K562 (cell line): ENCODE results near the gene NIPA2. TPM values are rescaled to one million over a fixed set of nuclear protein-coding genes. Genes with fewer than 3 reads are reported as not detected.

ENCODE experiments used
- CBX3 ChIP-seq, 2 experiments: IDR thresholded peaks; 1 replicate in 1 of 2; 2 replicates in 1 of 2; pipeline ENCODE4 v1.6.1; 2012; ENCODE audit warnings: inconsistent platforms in 2 of 2, low read length in 2 of 2, borderline replicate concordance in 1 of 2, control low read depth in 1 of 2
- KAT7 ChIP-seq: sonication (generic); formaldehyde crosslinking; IDR thresholded peaks from 2 replicates; pipeline ENCODE4 v1.8.0; 2022; ENCODE audit warnings: missing genetic modification reagents, mild to moderate bottlenecking, borderline replicate concordance
- KLF10 ChIP-seq: fragments of 250-450 bp; sonication (Bioruptor Pico); IDR thresholded peaks from 2 replicates; pipeline ENCODE4 v1.6.1; 2021; ENCODE audit warnings: matching md5 sums
- MAZ ChIP-seq, 2 experiments: fragments of 450-650 bp in 1 of 2; sonication (generic) in 1 of 2; formaldehyde crosslinking; IDR thresholded peaks in 1 of 2; conservative IDR thresholded peaks in 1 of 2; 2 replicates each; pipeline versions ENCODE4 v1.4.0 to v1.5.0; 2020; ENCODE audit warnings: mild to moderate bottlenecking in 1 of 2, missing genetic modification reagents in 1 of 2
- NCOA1 ChIP-seq: fragments of 450-650 bp; IDR thresholded peaks from 2 replicates; pipeline ENCODE4 v1.6.1; 2016; ENCODE audit warnings: low read depth
- SNRNP70 ChIP-seq: fragments of 200-400 bp; formaldehyde crosslinking; optimal IDR thresholded peaks from 2 replicates; pipeline ENCODE3; 2017; ENCODE audit warnings: low read depth, low read length
- ZC3H4 ChIP-seq: sonication (generic); formaldehyde crosslinking; IDR thresholded peaks from 2 replicates; pipeline ENCODE4 v1.9.0; 2021; ENCODE audit warnings: missing genetic modification reagents, borderline replicate concordance
- polyA plus RNA-seq, 8 experiments: library from polyadenylated mRNA; depleted of rRNA in 4 of 8; stranded (reverse) in 5 of 8; unstranded in 3 of 8; fragments of >200 nt; fragmentation: Nextera tagmentation in 2 of 8; fragmentation: Illumina TruSeq in 1 of 8; extraction: Ambion mirVana in 2 of 8; extraction: Trizol in 1 of 8; gene quantifications; 2 replicates each; pipeline versions ENCODE4 v1.2.1 to v1.2.3, GENCODE V29; 2011 to 2014; ENCODE audit warnings: inconsistent platforms in 1 of 8, missing spikeins in 1 of 8
- total RNA-seq, 7 experiments: library from RNA; depleted of rRNA in 6 of 7; stranded (reverse); fragments of >200 nt in 6 of 7; fragmentation: Illumina TruSeq in 2 of 7; extraction: Trizol in 2 of 7; gene quantifications; 2 replicates each; pipeline versions ENCODE4 v1.2.1 to v1.2.3, GENCODE V29; 2011 to 2021; ENCODE audit warnings: low replicate concordance in 1 of 7
- TF ChIP-seq, protein P1 (sequence below): fragments of 250-450 bp; sonication (Bioruptor Pico); IDR thresholded peaks from 2 replicates; pipeline ENCODE4 v1.6.1; 2021; ENCODE audit warnings: mild to moderate bottlenecking
- TF ChIP-seq, protein P2 (sequence below): fragments of 450-650 bp; IDR thresholded peaks from 2 replicates; pipeline ENCODE4 v1.6.1; 2016; ENCODE audit warnings: antibody characterized with exemption
- TF ChIP-seq, protein P3 (sequence below): fragments of 450-650 bp; IDR thresholded peaks from 2 replicates; pipeline ENCODE4 v1.6.1; 2016; ENCODE audit warnings: low read depth

The NIPA2 gene
- total and polyA plus RNA-seq, 9 of the 15 experiments (the other 6 are each of a cell fraction or from before 2014, with no cell fraction given), result 18.7 to 107 (median 87.3) TPM

DNA sequence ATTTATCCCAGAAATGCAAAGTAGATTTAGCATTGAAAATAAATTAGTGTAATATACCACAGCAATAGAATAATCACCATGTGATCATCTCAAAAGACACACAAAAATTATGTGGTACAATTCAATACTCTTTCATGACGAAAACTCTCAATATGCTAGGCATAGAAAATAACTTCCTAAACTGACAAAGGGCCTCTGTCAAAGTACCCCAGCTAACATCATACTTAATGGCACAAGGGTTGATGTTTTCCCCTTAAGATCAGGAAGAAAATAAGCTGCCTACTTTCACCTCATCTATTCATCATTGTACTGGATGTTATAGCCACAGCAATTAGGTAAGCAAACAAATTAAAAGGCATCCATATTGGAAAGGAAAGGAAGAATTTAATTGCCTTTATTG is 22.7 kb upstream of the NIPA2 start (continued):
- TF ChIP-seq, protein P1, sequence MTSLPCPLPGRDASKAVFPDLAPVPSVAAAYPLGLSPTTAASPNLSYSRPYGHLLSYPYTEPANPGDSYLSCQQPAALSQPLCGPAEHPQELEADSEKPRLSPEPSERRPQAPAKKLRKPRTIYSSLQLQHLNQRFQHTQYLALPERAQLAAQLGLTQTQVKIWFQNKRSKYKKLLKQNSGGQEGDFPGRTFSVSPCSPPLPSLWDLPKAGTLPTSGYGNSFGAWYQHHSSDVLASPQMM (CRISPR knock-in tag), result no peak
- TF ChIP-seq SNRNP70, result no peak
- TF ChIP-seq CBX3 (IDR thresholded peaks at IDR 0.05; ENCODE audit: borderline replicate concordance in 1 of 2, low read length in 2 of 2), result no peak
- TF ChIP-seq ZC3H4 (CRISPR knock-in tag), result no peak
- no peak for TF ChIP-seq NCOA1
- TF ChIP-seq MAZ (CRISPR knock-in tag; conservative IDR thresholded peaks at IDR 0.05 in 1 of 2, IDR thresholded peaks at IDR 0.05 in 1 of 2), result no peak
- TF ChIP-seq, protein P2, sequence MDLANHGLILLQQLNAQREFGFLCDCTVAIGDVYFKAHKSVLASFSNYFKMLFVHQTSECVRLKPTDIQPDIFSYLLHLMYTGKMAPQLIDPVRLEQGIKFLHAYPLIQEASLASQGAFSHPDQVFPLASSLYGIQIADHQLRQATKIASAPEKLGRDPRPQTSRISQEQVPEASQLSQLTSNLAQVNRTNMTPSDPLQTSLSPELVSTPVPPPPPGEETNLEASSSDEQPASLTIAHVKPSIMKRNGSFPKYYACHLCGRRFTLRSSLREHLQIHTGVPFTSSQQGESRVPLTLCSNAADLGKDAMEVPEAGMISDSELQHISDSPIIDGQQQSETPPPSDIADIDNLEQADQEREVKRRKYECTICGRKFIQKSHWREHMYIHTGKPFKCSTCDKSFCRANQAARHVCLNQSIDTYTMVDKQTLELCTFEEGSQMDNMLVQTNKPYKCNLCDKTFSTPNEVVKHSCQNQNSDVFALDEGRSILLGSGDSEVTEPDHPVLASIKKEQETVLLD, result no peak
- TF ChIP-seq KLF10, result no peak
- TF ChIP-seq KAT7 (CRISPR knock-in tag), result no peak
- TF ChIP-seq, protein P3, sequence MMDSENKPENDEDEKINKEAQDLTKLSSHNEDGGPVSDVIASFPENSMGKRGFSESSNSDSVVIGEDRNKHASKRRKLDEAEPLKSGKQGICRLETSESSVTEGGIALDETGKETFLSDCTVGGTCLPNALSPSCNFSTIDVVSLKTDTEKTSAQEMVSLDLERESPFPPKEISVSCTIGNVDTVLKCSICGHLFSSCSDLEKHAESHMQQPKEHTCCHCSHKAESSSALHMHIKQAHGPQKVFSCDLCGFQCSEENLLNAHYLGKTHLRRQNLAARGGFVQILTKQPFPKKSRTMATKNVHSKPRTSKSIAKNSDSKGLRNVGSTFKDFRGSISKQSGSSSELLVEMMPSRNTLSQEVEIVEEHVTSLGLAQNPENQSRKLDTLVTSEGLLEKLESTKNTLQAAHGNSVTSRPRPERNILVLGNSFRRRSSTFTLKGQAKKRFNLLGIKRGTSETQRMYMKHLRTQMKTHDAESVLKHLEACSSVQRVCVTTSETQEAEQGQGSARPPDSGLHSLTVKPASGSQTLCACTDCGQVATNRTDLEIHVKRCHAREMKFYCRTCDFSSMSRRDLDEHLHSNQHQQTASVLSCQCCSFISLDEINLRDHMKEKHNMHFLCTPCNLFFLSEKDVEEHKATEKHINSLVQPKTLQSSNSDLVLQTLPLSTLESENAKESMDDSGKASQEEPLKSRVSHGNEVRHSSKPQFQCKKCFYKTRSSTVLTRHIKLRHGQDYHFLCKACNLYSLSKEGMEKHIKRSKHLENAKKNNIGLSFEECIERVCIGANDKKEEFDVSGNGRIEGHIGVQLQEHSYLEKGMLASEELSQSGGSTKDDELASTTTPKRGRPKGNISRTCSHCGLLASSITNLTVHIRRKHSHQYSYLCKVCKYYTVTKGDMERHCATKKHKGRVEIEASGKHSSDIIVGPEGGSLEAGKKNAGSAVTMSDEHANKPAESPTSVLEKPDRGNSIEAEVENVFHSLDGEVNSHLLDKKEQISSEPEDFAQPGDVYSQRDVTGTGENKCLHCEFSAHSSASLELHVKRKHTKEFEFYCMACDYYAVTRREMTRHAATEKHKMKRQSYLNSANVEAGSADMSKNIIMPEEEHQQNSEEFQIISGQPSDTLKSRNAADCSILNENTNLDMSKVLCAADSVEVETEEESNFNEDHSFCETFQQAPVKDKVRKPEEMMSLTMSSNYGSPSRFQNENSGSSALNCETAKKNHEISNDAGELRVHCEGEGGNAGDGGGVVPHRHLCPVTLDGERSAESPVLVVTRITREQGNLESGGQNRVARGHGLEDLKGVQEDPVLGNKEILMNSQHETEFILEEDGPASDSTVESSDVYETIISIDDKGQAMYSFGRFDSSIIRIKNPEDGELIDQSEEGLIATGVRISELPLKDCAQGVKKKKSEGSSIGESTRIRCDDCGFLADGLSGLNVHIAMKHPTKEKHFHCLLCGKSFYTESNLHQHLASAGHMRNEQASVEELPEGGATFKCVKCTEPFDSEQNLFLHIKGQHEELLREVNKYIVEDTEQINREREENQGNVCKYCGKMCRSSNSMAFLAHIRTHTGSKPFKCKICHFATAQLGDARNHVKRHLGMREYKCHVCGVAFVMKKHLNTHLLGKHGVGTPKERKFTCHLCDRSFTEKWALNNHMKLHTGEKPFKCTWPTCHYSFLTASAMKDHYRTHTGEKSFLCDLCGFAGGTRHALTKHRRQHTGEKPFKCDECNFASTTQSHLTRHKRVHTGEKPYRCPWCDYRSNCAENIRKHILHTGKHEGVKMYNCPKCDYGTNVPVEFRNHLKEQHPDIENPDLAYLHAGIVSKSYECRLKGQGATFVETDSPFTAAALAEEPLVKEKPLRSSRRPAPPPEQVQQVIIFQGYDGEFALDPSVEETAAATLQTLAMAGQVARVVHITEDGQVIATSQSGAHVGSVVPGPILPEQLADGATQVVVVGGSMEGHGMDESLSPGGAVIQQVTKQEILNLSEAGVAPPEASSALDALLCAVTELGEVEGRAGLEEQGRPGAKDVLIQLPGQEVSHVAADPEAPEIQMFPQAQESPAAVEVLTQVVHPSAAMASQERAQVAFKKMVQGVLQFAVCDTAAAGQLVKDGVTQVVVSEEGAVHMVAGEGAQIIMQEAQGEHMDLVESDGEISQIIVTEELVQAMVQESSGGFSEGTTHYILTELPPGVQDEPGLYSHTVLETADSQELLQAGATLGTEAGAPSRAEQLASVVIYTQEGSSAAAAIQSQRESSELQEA, result no peak
